Right forelimb (tissue), 1 donor: Measurements from ENCODE around the gene LAMA5.

Experiments used
- DNase-seq: peaks from one replicate; pipeline ENCODE4 v3.0.0-alpha.2; 2018

Gene LAMA5

DNA sequence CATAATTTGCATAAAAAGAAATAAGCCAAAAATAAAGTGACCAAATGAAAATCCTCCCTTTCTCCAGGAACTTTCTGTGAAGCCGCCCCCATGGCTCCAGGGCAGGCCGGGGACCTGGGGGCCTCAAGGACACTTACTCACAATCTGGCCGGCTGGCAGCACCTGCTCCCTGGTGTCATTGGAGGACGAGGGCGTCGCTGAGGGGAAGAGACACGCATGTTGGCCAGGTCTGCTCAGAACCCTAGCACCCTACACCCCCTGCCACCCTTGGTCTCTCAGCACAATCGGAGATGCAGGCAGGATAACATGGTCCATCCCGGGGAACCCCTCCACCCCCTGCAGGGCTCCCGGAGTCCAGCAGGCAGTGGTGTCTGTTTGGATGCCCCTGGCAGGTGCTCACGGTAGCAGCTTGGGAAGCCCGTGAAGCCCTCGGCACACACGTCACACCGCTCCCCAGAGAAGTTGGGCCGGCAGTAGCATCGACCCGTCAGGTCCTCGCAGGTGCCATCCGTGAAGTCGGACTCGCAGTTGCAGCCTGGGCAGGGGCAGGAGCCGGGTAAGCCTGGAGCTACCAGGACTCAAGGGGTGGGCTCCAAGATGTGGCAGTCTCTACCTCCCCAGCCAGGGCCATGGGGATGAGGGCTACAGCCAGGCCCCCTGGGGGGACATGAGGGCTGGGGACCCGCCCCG is 21.3 kb downstream of the LAMA5 start:
- no peak for DNase-seq

DNA sequence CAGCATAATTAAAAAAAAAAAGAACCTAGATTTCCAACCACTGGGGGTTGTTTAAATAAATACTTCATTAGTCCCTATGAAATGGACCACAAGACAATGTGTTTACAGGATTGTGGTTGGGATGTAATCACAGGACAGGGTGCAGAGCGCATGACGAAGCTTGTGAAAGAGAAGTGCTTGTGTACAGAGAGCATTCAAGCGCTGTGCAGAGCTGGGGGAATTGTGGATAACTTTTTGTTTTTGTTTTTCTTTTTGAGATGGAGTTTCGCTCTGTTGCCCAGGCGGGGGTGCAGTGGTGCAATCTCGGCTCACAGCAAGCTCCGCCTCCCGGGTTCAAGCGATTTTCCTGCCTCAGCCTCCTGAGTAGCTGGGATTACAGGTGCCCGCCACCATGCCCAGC is 22.3 kb downstream of the LAMA5 start:
- DNase-seq: no peak

DNA sequence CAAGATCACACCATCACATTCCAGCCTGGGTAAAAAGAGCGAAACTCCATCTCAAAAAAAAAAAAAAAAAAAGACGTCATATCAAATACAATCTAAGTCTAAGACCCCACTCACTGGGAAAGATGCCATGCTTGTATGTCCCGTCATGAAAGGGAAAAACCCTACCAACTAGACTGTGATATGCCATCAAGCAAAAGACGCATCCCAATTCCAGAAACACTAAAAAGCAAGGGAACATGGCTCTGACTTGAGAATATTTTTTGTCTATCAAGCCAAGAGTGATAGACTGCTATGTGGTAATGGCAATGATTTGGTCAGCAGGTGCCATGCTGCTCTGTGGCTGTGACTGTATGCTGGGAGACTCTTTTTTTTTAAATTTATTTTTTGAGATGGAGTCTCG is 23.0 kb downstream of the LAMA5 start:
- no peak for DNase-seq

DNA sequence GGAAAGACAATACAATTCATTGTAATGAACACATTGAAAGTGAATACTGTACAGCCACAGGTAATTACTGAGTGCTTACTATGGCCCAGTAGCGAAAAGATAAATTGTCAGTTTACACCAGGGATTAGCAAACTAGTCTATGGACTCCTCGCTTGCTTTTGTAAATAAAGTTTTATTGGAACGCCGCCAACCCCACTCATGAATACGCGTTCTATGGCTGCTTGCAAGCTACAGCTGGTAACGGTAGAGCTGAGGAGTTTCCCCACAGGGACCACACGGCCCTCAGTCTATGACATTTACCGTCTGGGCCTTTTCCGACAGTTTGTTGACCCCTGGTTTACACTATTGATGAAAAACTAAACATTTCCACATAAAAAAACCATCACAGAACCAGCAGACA is 24.2 kb downstream of the LAMA5 start:
- DNase-seq: no peak

DNA sequence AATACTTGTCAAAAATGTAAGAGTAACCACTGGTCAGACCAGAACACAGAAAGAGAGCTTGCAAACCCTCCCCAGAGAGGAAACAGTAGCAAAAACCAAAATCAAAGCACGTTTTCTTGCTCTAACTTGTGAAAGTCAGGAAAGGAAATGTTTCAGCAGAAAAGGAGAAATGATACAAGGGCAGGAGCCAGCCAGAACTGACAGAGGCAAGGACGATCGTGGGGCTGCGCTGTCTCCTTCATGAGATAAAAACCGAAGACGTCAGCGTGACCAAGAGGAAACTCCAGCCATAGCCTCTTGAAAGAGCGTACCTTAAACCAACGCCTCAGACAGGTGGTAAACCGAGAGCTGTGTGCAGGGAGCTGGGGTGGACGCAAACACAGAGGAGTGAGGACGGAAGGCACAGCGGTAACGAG is 27.5 kb downstream of the LAMA5 start:
- no peak for DNase-seq

DNA sequence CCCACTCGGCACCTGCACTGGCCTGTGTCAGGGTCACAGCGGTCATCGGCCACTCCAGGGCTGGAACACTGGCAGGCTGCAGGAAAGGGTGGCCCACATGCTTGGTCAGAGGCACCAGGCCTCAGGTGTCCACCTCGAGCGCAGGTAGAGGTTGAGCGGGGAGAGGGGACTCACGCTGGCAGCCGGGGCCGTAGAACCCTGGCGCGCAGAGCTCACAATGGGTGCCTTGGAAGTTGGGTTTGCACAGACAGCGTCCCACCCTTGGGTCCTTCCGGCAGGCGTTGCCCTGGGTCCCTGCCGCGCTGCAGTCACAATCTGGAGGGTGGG is 28.9 kb downstream of the LAMA5 start:
- no peak for DNase-seq

DNA sequence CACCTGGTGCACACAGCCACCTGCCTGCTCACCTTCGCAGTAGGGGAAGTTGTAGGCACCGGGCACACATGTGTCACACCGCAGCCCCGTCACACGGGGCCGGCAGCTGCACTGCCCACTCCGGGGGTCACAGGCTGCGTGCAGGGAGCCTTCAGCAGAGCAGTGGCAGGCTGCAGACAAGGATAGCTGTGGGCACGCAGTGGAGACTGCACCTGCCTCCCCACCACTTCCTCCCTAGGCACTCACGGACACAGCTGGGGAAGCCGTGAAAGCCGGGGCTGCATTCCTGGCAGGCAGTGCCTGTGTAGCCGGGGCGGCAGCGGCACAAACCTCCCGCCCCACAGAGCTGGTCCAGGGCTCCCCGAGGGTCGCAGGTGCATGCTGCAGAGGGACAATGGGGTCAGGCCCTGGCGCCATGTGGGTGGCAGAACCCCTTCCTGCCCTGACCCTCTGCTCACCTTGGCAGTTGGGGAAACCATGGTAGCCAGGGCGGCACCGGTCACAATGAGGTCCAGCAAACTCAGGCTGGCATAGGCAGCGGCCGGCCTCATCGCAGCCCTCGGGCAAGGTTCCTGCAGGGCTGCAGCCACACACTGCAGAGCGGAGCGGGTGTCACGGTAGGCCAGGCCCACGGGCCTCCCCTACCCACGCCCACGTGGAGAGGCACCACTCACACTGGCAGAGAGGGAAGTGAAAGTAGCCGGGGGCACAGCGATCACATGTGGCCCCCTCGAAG is 29.4 kb downstream of the LAMA5 start:
- DNase-seq: no peak

DNA sequence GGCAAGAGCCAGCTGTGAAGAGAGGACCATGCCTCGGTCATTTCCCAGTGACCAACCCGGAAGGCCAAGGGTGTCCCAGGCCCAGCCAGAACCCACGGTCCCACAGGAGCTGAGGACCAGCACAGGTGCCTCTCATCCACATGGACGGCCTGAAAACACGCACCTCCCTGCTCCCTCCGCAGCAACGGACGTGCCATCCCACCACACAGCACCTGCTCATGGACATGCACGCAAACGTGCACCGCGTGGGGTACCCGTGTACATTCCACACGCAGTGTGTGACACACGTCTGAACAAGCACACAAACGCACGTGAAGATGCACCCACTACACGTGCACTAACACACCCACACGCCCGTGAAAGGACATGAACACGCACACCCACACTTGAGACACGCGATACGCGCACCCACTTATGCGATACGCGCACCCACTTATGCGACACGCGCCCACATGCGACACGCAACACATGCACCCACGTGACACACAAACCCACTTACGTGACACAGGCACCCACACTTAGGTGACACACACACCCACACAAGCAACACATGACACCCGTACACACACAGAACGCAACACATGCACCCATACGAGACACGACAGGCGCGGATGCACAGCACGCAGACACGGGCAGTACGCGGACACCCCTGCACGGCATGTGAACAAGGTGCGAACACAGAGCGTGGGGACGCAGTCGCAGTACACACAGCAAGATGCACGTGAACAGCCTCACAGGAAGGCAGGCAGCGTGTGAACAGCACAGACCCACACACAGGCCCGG is 30.1 kb downstream of the LAMA5 start:
- no peak for DNase-seq

DNA sequence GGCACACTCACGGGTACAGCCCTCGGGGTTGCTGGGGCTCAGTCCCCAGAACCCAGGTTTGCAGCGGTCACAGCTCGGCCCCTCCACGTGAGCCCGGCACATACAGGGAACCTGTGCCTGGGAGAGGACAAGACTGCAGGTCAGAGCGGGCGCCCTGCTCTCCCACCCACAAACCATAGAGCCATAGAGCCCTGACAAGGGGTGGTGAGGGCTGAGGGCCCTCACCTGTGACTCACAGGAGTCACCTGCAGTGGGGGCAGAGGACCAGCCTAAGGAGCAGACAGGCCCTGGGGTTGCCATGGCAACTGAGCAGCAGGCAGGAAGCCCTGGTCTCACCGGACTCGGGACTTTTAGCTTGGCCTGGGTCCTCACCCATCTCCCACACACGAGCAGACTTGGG is 30.8 kb downstream of the LAMA5 start:
- DNase-seq: no peak

DNA sequence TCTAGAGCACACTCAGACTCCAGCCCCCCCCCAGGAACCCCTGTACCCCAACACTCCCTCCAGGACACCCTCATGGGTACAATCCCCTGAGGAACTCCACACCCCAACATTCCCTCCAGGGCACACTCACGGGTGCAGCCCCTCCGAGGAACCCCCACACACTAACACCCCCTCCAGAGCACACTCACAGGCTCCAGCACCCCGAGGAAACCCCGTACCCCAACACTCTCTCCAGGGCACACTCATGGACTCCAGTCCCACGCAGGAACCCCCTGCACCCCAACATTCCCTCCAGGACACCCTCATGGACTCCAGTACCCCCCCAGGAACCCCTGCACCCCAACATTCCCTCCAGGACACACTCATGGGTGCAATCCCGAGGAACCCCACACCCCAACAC is 31.6 kb downstream of the LAMA5 start:
- no peak for DNase-seq

DNA sequence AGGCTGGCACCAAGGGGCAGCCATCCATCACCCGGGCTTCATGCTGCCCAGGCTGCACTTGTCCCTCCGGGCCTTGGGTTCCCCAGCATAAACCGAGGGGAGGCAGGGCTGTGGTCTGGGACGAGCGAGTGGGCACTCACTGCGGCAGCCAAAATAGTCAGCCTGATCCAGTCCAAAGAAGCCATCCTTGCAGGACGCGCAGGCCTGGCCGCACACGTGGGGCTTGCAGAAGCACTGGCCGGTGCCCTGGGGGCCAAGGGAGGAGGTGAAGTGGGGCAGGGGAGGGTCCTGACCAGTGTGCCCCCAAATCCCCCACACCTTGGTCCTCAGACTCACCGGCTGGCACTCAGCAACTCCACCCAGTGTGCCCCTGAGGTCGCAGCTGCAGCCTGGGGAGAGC is 32.2 kb downstream of the LAMA5 start:
- DNase-seq: no peak

DNA sequence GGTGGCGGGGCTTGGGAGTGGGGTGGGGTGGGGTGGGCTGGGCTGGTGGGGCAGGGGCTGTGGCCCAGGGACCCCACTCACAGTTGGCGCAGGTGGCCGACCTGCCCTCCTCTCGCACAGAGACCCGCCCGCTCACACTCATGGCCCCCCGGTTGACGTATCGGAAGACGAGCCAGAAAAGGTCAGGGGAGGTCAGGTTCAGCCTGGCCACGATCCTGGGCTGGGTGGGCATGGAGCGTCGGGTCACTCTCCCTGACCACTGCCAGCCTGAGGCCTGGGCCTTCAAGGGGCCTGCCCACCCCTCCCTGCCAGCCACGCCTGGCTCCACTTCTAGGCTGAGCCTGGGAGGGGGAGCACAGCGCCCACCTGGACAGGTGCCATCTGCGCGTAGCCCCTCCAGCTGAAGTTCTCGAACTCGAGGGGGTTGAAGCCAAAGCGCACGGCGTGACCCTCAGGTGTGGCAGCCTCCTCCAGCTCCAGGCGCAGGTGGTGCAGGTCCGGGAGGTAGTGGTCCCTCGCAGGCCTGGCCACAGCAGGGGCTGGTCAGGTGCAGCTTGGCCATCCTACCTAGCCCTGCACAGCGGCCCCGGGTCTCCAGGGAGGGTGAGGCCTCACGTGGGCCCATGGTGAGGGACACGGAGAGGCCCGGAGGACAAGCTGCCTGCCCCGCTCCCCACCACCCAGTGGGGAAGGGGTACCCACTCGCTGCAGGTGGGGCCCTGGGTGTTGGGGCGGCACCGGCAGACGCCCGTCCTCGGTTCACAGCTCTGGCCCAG is 33.1 kb downstream of the LAMA5 start:
- no peak for DNase-seq

DNA sequence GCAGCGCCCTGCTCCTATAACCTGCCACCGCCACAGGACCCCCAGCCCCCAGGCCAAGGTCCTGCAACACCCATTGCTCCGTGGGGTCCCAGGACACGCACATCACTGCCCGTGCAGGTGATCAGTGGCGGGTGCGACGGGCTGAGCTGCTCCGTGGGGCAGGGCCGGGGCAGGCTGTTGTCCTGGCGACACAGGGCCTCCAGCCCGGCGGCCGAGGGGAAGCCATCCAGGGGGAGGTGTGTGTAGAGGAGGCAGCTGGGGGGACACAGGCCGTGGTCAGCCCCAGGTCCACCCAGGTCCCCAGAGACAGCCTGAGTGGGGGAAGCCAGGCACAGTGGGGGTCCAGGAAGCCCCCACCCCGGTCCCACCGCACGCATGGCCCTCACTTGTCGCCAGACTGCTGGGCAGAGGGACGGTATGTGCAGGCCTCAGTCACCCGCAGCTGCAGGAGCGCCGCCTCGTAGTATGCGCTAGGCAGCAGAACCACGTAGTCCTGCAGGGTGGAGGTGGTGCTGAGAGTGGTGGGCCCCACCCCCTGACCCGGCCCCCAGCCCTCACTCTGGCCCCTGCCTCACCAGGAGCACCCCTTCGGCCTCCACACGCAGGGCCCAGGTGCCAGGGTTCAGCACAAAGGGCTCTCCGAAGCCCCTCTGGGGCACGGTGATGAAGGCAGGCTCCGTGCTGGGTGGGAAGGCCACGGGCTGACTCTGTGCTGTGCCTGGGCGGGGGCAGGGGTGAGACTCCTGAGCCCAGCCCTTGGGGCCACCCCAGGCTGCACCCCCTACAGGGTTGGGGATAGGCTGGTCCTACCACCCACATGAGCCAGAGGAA is 33.9 kb downstream of the LAMA5 start:
- no peak for DNase-seq

DNA sequence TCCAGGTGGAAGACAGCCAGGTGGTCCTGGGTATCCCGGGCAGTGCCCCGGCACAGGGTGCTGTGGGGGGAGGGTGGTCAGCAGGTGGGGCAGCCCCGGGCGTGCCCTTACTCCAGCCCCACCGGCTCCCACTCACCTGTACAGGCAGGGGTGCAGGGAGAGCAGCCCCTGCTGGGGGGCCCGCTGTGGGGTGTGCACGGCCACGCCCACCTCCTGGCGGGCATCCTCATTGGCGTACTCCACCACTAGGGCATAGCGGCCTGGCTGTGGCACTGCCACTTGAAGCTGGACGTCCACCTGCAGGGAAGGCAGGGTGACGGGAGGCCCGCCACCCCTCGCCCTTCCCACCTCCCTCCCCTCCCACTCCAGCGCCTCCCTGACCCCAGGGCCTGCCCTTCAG is 34.7 kb downstream of the LAMA5 start:
- no peak for DNase-seq

DNA sequence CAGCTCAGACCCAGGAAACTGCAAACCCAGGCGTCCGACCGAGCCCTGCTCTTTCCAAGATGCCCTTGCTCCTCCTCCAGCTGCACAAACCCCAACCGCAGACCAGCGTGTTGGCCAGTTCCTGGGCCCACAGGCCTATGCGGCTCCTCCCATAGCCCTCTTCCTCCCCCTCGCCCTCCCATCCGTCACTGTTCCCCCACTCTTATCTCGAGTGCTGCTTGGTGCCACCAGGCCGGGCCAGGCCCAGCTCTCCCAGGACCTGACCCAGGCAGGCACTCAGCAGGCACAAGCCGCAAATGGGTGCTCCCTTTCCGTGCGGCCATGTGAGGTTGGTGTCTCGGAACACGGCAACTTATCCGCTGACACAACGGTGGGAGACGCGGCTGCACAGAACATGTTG is 35.8 kb downstream of the LAMA5 start:
- DNase-seq: no peak

DNA sequence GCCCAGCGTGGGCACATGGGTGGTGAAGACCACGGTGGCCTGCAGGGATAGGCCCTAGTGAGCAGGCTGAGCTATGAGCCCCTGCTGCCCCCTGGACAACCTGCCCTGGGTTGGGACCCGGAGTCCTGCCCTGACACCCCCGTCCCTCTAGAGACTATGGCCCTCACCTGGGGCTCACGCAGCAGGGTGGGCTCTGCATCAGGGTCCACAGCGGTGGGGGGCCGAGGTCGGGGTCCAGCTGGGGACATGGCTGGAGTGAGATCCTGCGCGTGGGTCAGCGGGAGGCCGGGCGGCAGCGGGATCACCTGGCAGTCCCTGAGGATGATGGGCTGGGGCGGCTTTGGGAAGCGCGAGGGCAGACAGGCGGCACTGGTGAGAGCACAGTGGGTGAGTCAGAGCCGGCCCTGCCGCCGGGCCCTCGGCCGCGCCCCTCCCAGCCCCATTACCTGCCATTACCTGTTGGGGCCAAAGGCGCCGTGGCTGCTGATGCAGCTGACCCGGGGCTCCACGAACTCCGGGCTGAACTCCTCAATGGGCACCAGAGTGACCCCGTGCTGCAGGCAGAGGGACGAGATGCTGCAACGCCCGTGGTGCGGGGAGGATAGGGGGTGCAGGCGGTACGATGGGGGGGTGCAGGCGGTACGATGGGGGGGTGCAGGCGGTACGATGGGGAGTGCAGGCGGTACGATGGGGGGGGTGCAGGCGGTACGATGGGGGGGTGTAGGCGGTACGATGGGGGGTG is 36.4 kb downstream of the LAMA5 start:
- DNase-seq: no peak

DNA sequence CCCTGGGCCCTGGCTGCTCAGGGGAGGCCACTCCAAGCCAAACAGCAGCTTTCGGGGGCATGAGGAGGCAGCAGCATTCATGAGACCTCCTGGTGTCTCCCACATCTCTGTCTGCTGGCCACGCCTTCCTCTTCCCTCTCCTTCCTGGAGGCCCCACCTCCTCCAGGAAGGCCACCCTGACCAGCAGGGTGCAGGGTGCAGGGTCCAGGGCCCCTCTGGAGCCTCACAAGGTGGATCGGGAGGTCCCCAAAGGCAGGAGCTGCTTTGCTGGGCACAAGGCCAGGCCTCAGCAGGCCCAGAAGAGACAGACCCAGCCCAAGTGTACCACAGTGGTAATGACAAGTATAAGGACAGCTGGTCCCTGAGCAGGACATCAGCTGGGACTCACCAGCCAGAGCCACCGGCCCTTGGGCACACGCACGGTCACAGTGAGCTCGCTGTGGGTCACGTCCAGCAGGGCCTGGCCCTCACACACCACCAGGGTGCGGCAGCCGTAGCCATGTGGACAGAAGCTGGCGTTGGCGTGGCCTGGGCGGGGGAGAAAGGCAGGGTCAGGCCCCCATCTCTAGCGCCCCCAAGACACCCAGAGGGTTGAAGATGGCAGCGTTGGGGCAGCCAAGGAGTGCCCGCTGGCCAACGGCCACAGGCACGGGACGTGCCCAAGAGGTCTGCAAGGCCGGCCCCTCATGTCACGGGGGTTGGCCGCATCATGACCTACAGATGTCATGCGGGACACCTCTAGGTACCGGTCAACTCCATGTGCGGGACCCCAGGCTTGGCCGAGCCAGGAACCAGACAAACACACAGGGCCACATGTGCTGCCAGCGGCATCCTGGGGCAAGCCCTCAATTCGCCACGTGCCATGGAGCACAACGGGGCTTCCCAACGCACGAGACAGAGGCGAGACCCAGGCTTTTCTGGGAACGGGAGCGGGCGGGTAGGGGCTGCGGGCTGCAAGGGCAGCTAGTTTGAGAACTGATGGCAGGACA is 37.4 kb downstream of the LAMA5 start:
- no peak for DNase-seq

DNA sequence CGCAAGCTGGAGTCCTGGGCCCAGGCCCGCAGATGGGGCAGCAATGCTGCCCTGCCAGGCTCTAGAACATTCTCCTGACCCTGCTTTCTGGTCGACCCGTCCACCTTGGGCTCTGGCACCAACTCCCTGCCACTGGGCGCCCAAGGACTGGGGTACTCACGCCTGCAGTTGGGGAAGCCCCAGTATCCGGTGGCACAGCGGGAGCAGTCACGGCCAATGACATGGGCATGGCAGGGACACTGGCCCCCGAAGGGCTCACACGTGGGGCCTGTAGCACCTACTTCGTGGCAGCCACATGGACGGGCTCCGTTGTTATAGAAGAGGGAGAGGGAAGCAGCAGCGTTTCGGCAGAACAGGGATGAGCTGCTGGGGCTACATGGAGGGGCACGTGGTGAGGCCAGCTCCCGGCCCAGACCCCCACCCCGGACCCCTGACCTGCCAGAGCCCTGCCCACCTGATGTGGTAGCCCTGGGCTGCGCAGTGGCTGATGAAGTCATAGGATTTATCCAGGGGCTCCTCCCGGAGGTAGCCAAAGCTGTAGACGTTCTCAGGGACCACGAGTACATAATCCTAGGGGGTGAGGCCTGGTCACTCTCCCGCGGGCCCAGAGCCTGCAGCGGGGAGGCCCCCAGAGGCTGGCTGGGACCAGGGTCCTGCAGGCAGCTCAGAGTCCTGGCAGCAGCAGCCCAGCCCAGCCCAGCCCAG is 38.3 kb downstream of the LAMA5 start:
- no peak for DNase-seq

DNA sequence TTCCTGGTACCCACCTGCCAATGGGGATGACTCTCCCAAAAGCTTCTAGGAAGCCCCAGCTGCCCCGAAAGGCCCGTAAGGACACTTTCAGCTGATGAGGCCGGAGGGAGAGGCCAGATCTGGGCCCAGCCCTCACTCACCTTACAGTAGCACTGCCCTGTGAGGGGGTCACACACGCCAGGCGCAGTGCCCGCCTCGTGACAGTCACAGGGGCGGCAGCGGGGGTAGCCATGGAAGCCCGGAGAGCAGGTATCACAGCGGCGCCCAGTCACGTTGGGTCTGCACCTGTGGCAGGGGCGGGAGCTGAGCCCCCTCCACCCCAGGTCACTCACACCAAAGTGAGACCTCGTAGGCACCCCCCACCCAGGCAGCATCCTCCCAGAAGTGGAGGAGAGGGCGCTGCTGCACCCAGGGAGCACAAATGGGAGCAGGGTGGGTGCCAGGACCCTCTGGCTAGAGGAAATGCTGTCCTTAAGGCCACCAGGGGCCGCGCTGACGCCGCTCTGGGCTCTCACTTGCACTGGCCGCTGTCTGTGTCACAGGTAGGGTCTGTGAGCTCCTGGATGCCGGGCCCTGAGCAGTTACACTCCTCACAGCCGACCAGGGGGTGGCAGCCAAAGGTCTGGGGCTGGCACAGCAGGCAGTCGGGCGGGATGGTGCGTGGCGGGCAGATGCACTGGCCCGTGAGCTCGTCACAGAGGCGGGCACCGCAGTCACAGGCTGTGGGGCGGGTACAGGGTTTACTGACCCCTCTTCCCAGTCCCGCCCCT is 39.2 kb downstream of the LAMA5 start:
- no peak for DNase-seq
